BJ (cell line): ENCODE results near the gene ANO6. TPM values are rescaled to one million over a fixed set of nuclear protein-coding genes. Genes with fewer than 3 reads are reported as not detected.

Experiments
- CTCF ChIA-PET: fragments of 350-600 bp; formaldehyde crosslinking; extraction: SDS; loops from one replicate; lab custom pipeline; 2021; ENCODE audit warnings: antibody characterized with exemption, inconsistent platforms; lab: Yijun Ruan, JAX
- POLR2A ChIA-PET: fragments of 300-600 bp; sonication (Branson Sonifier 250); formaldehyde crosslinking; extraction: SDS; loops from one replicate; lab custom pipeline; 2021; ENCODE audit warnings: antibody characterized with exemption; lab: Charles Lee
- DNase-seq: peaks from one replicate; pipeline ENCODE4 v3.0.0-alpha.2; 2011; ENCODE audit warnings: low read depth
- H3K27me3 ChIP-seq: 2 replicates; pipeline ENCODE4 v1.6.0; 2011; ENCODE audit warnings: low read length; ENCODE audit not compliant: control insufficient read depth, insufficient read depth
- H3K36me3 ChIP-seq: 2 replicates; pipeline ENCODE4 v1.5.1; 2011; ENCODE audit warnings: low read length; ENCODE audit not compliant: control insufficient read depth, insufficient read depth
- H3K4me3 ChIP-seq: 2 replicates; pipeline ENCODE4 v1.5.1; 2011; ENCODE audit warnings: low read depth, mild to moderate bottlenecking, control low read depth, low read length
- CTCF ChIP-seq: IDR thresholded peaks from 2 replicates; pipeline ENCODE4 v1.5.1; 2011; ENCODE audit warnings: low read depth, mild to moderate bottlenecking, control low read depth, inconsistent platforms, low read length, moderate library complexity; ENCODE audit not compliant: insufficient read depth
- polyA plus RNA-seq: library from polyadenylated mRNA; depleted of rRNA; stranded (reverse); fragments of >200 nt; gene quantifications from 2 replicates; pipeline ENCODE4 v1.2.3, GENCODE V29; 2011; rRNA removed
- small RNA-seq: library from RNA; depleted of rRNA; stranded (forward); fragments of <200 nt; gene quantifications from one replicate; pipeline ENCODE3, GENCODE V24; 2012; ENCODE audit warnings: low replicate concordance, low read depth; ENCODE audit not compliant: insufficient read length

The ANO6 gene
- polyA plus RNA-seq, 1 experiment = 45.8 TPM

DNA sequence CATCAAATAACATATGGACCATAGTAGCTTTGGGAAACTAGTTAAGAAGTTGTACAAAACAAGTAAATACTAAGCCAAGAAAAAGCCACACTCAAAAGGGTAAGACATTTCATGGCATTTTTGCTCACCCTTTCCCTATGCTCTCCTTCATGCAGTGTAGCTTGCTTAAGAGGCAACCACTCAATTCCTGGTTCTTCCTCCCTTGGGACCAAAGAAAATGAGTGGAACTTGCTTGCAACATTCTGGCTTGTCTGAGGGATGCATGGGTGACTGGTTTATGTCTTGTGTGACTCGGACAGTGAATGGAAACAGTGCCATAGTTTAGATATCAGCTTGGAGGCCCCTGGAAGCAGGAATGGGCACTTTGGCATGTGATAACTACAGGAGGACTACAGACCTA is 261.6 kb downstream of the ANO6 start:
- Histone ChIP-seq H3K4me3 (no peak overlapping the region), H3K27me3 (0 out of 2 replicates have a peak, but pooled peaks cover 2% of the 10 kb centered on the region), H3K36me3 (no peaks in the 10 kb centered on the region)
- no peak for TF ChIP-seq CTCF
- POLR2A ChIA-PET = no interaction called here
- CTCF ChIA-PET = interaction anchor here (0.6 to 1.6 kb wide), 2 partner anchors 66 to 89 kb away, joined by 3 read pairs; no protein-coding TSS in a partner anchor
- no peak for DNase-seq

GRCh38 chr12:45478931-45479330 is 263.0 kb downstream of the ANO6 start:
- Histone ChIP-seq H3K27me3 (0 out of 2 replicates have a peak, but pooled peaks cover 2% of the 10 kb centered on the region), H3K36me3 (no peaks in the 10 kb centered on the region), H3K4me3 (no peak overlapping the region)
- DNase-seq = no peak
- TF ChIP-seq CTCF = no peak
- ChIA-PET POLR2A (no interaction called here), CTCF (no interaction called here)

DNA sequence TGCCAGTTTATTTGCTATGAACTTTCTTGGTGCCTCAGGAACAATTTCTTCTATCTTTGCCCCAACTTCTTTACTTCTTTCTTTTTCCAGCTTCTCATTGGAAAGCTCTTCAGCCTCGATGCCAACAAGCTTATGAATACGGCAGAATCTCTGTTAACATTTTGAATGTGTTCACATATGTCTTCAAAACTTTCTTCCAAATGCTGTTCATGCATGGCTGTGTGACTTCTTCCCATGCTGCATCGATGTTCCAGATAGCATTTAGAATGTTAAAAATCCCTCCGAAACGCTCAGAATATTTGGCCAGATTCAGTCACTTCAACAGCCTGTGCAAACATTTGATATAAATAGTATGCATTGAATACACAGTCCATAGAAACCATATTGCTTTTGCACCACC is 265.9 kb downstream of the ANO6 start:
- POLR2A ChIA-PET = no interaction called here
- H3K27me3 ChIP-seq = 0 out of 2 replicates have a peak, but pooled peaks cover 2% of the 10 kb centered on the region
- CTCF ChIA-PET = interaction anchor here (0.6 kb wide), 1 partner anchor 10 kb away, joined by 5 read pairs; no protein-coding TSS in a partner anchor
- DNase-seq = no peak
- H3K4me3 ChIP-seq = no peak overlapping the region
- TF ChIP-seq CTCF = no peak
- no peaks in the 10 kb centered on the region for H3K36me3 ChIP-seq

DNA sequence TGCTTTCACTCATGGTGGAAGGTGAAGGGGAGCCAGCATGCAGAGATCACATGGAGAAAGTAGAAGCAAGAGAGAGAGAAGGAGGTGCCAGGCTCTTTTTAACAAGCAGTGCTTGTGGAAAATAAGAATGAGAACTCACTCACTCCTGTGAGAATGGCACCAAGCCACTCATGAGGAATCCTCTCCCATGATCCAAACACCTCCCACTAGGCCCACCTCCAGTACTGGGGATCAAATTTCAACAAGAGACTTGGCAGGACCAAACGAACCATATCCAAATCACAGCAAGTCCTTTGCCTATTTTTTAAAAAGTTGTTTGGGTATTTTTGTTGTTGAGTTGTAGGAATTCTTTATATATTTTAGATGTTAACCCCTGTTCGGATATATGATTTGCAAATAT is 267.7 kb downstream of the ANO6 start:
- no peak overlapping the region for H3K4me3 ChIP-seq
- TF ChIP-seq CTCF = no peak
- ChIA-PET CTCF (no interaction called here), POLR2A (no interaction called here)
- H3K36me3 ChIP-seq = no peaks in the 10 kb centered on the region
- H3K27me3 ChIP-seq = no peaks in the 10 kb centered on the region
- DNase-seq = no peak

Small RNA genes lying within 50 kb of the gene (small RNA-seq; reads per million reads assigned to genes)
- not detected for gene AC009248.2

Other genes starting within 250 kb of the ANO6 start
- gene DBX2, start 165.0 kb upstream of the ANO6 start, polyA plus RNA-seq = not detected in 2 replicates